ENCODE measurements around the gene SLC45A2. TPM values are rescaled to one million over a fixed set of nuclear protein-coding genes. Genes with fewer than 3 reads are reported as not detected.
"Not testable (repeated sequence)": the region's sequence is repeated elsewhere in the genome, so short reads cannot be mapped to it uniquely, and the experiment has no call there.

SLC45A2 gene
- total RNA-seq, 1 donor from 2014 or later: 1.3 TPM

GRCh38 chr5:33925278-33925677, 59.2 kb downstream of the SLC45A2 start:
- DNase-seq (ENCODE audit: low read depth, low spot score): no peak
- Mint-ChIP-seq H3K27ac (ENCODE audit: unreplicated experiment) (no peak overlapping the region), H3K4me3 (no peak overlapping the region), H3K36me3 (ENCODE audit: low read depth) (no peaks in the 10 kb centered on the region), H3K9me3 (no peaks in the 10 kb centered on the region), H3K4me1 (peaks cover 7% of the 10 kb centered on the region), H3K27me3 (ENCODE audit: low read depth) (peaks cover 2% of the 10 kb centered on the region)
- TF ChIP-seq CTCF (conservative IDR thresholded peaks at IDR 0.05): no peak

GRCh38 chr5:33921002-33921401, 63.5 kb downstream of the SLC45A2 start:
- Mint-ChIP-seq H3K9me3 (peaks cover 18% of the 10 kb centered on the region), H3K4me1 (no peaks in the 10 kb centered on the region), H3K27me3 (ENCODE audit: low read depth) (peaks cover 2% of the 10 kb centered on the region), H3K4me3 (no peak overlapping the region), H3K27ac (ENCODE audit: unreplicated experiment) (no peak overlapping the region), H3K36me3 (ENCODE audit: low read depth) (peaks cover 12% of the 10 kb centered on the region)
- DNase-seq (ENCODE audit: low read depth, low spot score): no peak
- no peak for TF ChIP-seq CTCF (conservative IDR thresholded peaks at IDR 0.05)

GRCh38 chr5:33914844-33915243, 69.6 kb downstream of the SLC45A2 start:
- not testable (repeated sequence) for DNase-seq (ENCODE audit: low read depth, low spot score); H3K27ac Mint-ChIP-seq (ENCODE audit: unreplicated experiment); H3K4me3 Mint-ChIP-seq; H3K4me1 Mint-ChIP-seq; H3K27me3 Mint-ChIP-seq (ENCODE audit: low read depth)
- Mint-ChIP-seq H3K9me3 (peaks cover 33% of the 10 kb centered on the region), H3K36me3 (ENCODE audit: low read depth) (peaks cover 12% of the 10 kb centered on the region)

GRCh38 chr5:33906248-33906647, 78.2 kb downstream of the SLC45A2 start:
- Mint-ChIP-seq H3K36me3 (ENCODE audit: low read depth) (peaks cover 15% of the 10 kb centered on the region), H3K9me3 (peaks cover 35% of the 10 kb centered on the region)
- H3K4me3 Mint-ChIP-seq; H3K27me3 Mint-ChIP-seq (ENCODE audit: low read depth); H3K27ac Mint-ChIP-seq (ENCODE audit: unreplicated experiment); H3K4me1 Mint-ChIP-seq; DNase-seq (ENCODE audit: low read depth, low spot score): not testable (repeated sequence)

- Mint-ChIP-seq H3K4me1 (peaks cover 10% of the 10 kb centered on the region), H3K4me3 (no peak overlapping the region), H3K27me3 (ENCODE audit: low read depth) (no peaks in the 10 kb centered on the region), H3K27ac (ENCODE audit: unreplicated experiment) (no peak overlapping the region), H3K9me3 (peaks cover 35% of the 10 kb centered on the region), H3K36me3 (ENCODE audit: low read depth) (peaks cover 15% of the 10 kb centered on the region)
- TF ChIP-seq CTCF (conservative IDR thresholded peaks at IDR 0.05): no peak
- no peak for DNase-seq (ENCODE audit: low read depth, low spot score)
Measured at GRCh38 chr5:33905381-33905780, 79.1 kb downstream of the SLC45A2 start.

GRCh38 chr5:33903118-33903517, 81.4 kb downstream of the SLC45A2 start:
- Mint-ChIP-seq H3K27me3 (ENCODE audit: low read depth) (no peaks in the 10 kb centered on the region), H3K9me3 (peaks cover 20% of the 10 kb centered on the region), H3K36me3 (ENCODE audit: low read depth) (peaks cover 15% of the 10 kb centered on the region), H3K4me1 (no peaks in the 10 kb centered on the region), H3K4me3 (no peak overlapping the region), H3K27ac (ENCODE audit: unreplicated experiment) (no peak overlapping the region)
- no peak for DNase-seq (ENCODE audit: low read depth, low spot score)
- TF ChIP-seq CTCF (conservative IDR thresholded peaks at IDR 0.05): no peak

GRCh38 chr5:33901156-33901555, 83.3 kb downstream of the SLC45A2 start:
- Mint-ChIP-seq H3K4me3 (no peak overlapping the region), H3K27me3 (ENCODE audit: low read depth) (peaks cover 6% of the 10 kb centered on the region), H3K9me3 (peaks cover 12% of the 10 kb centered on the region), H3K4me1 (no peaks in the 10 kb centered on the region), H3K36me3 (ENCODE audit: low read depth) (peaks cover 7% of the 10 kb centered on the region), H3K27ac (ENCODE audit: unreplicated experiment) (no peak overlapping the region)
- no peak for TF ChIP-seq CTCF (conservative IDR thresholded peaks at IDR 0.05)
- DNase-seq (ENCODE audit: low read depth, low spot score): no peak

Data from neural crest cell (in vitro differentiated cells).